ENCODE data around the gene ERVW-1.
"Not testable (repeated sequence)": the region's sequence is repeated elsewhere in the genome, so short reads cannot be mapped to it uniquely, and the experiment has no call there.

Gene ERVW-1, protein sequence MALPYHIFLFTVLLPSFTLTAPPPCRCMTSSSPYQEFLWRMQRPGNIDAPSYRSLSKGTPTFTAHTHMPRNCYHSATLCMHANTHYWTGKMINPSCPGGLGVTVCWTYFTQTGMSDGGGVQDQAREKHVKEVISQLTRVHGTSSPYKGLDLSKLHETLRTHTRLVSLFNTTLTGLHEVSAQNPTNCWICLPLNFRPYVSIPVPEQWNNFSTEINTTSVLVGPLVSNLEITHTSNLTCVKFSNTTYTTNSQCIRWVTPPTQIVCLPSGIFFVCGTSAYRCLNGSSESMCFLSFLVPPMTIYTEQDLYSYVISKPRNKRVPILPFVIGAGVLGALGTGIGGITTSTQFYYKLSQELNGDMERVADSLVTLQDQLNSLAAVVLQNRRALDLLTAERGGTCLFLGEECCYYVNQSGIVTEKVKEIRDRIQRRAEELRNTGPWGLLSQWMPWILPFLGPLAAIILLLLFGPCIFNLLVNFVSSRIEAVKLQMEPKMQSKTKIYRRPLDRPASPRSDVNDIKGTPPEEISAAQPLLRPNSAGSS

GRCh38 chr7:92477681-92478080, at the start of gene ERVW-1:
Gene ERVW-1, minus strand, starts transcription at chr7:92477946. Its CDS starts 7,565 bp downstream, at chr7:92470381.
- DNase-seq = not testable (repeated sequence)

DNA sequence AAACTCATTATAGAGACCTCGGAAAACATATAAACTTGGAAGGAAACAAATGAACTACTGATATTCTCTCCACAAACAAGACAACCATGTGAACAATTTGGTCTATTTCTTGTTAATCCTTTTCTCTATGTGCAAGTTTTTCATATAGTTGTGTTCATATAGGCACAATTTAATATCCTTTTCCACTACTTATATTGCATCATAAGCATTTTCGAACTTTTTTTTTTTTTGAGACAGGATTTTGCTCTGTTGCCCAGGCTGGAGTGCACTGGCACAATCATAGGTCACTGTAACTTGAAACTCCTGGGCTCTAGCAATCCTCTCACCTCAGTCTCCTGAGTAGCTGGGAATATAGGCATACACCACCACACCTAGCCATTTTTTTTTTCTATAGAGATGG, 45.4 kb upstream of the ERVW-1 start:
- no peak for DNase-seq

DNA sequence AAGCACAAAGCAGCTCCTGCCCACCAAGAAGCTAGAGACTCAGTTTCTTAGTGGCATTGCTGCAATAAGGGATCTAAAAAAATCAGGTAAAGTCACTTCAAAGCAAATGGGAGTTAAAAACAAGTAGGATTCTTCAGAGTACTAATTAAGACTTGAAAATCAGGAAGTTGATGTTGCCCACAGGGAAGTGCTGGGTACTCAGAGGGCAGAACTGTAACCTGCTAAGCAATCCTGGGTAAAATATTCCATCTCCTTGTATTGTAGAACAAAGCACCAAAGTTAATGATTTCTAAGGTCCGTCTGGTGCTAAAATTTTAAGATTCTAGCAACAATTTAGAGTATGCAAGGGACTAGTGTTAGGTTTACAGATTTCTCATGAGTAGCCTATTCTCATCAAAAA, 42.3 kb upstream of the ERVW-1 start:
- no peak for DNase-seq

GRCh38 chr7:92517631-92518030, 39.9 kb upstream of the ERVW-1 start:
- no peak for DNase-seq

DNA sequence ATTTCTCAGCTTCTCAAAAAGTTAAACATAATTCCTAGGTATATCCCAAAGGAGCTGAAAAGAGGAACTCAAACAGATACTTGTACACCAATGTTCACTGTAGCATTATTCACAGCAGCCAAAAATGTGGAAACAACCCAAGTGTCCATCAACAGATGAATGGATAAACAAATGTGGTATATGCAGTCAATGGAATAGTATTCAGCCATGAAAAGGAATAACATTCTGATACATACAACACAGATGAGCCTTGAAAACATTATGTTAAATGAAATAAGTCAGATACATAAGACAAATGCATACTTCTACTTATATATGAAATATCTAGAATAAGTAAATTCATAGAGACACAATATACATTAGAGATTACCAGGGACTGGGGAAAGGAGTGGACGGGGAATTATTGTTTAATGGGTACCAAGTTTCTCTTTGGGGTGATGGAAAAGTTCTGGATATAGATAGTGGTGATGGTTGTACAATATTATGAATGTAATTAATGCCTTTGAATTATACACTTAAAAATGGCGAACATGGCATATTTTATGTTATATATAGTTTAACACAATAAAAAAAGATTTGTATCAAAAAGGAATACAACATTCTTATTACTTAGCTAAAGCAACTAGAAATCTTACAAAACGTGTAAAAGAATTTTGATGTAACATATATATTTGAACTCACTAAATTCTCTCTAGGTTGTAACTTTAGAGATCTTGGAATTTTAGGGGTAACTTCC, 35.6 kb upstream of the ERVW-1 start:
- no peak for DNase-seq

DNA sequence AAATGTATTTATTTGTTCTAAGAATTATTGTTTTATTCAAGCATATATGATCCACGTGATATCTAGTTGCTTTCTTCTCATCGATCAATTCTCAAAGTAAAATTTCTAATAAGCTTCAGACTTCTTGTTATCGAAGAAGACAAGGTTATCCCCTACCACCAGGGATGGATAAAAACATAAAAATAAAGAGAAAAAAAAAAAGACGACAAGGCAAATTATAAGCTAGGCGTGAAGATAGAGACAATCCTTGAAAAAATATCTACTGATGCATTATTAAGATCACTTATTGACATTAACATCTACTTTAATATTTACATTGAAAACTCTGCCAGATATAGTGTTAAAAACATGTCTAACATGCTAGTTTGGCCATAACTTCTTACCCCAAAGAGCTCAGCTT, 31.2 kb upstream of the ERVW-1 start:
- DNase-seq = no peak

DNA sequence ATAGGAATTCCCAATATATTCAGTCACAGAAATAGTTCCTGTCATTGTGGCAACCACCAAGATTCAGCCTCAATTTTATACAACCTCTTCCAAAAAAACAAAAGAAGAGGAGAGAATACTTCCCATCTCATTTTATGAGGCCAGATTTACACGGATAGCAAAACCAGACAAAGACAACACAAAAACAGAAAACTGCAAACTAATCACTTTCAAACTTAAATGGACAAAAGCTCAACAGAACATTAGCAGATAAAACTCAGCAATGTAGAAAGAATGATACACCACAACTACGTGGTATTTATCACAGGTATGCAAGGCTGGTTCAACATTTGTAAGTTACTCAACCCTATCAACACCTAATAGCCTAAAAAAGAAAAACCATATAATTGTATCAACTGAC, 28.6 kb upstream of the ERVW-1 start:
- DNase-seq = no peak

- DNase-seq = no peak
Observed at GRCh38 chr7:92504563-92504962, 26.8 kb upstream of the ERVW-1 start.

DNA sequence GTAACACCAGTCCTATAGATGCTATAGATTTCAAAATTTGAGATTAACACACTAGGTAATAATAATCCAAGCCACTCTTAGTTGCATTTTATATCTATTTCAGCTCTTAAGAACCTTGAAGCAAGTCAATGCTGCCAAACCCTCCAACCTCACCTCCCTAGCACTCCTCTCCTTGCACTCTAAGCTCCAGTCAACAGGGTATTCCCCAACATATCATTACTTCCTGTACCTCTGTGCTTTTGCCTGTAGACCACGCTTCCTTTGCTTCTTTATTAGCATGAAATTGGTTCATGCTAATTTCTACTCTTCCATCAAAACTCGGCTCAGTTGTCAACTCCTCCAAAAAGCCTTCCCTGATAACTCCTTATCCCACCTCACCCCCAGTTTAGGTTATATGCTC, 26.0 kb upstream of the ERVW-1 start:
- DNase-seq = no peak

GRCh38 chr7:92498557-92498956, 20.8 kb upstream of the ERVW-1 start:
- no peak for DNase-seq

GRCh38 chr7:92496876-92497275, 19.1 kb upstream of the ERVW-1 start:
- DNase-seq = no peak

GRCh38 chr7:92489634-92490033, 11.9 kb upstream of the ERVW-1 start:
- no peak for DNase-seq

DNA sequence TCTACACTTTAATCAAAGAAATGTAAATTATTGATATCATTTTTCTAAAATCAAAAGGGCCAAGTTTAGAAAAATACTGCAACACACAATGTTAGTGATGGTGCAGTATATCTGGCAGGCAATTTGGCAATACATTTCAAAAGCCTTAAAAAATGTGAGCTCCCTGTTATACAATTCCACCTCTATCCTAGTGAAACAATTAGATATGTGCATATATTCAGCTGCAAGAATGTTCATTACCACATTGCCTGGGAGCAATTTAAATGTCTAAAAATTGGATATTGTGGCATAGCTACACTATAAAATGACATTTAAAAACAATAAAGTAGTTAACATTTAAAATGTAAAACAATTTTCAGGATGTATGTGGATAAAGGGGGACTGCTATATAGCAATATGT, 10.1 kb upstream of the ERVW-1 start:
- DNase-seq = no peak

- no peak for DNase-seq
Observed at GRCh38 chr7:92485974-92486373, 8.2 kb upstream of the ERVW-1 start.

DNA sequence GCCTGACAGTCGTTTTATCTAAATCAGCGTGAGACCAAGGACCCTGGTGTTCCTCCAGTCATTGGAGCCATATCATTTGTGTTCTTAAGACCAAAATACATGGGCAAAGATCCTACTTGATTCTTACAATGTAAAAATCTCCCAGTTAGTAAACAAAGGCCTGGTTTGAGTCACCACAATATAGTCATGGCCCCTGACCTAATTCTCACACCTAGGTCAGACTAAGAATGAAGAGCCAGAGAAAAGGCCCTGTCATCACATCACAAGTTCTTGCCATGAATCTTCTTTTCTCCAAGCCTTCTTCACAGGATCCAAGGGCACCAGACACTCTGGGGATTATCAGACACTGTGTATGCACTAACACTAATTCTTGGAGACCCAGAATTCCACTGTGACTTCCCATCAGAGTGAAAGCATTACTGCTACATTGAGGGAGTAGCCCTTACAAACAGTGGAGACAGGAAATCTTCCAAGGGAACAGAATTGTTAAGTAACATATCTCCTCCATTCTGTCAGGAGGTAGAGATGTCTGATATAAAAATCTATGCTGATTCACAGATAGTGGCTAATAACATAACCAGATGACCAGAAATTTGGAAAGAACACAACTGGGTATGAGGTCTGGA, 7.6 kb upstream of the ERVW-1 start:
- DNase-seq = no peak

- not testable (repeated sequence) for DNase-seq
Observed at GRCh38 chr7:92484226-92484625, 6.5 kb upstream of the ERVW-1 start.

- DNase-seq = not testable (repeated sequence)
Observed at GRCh38 chr7:92483624-92484023, 5.9 kb upstream of the ERVW-1 start.

- DNase-seq = not testable (repeated sequence)
Observed at GRCh38 chr7:92479146-92479545, 1.4 kb upstream of the ERVW-1 start.

DNA sequence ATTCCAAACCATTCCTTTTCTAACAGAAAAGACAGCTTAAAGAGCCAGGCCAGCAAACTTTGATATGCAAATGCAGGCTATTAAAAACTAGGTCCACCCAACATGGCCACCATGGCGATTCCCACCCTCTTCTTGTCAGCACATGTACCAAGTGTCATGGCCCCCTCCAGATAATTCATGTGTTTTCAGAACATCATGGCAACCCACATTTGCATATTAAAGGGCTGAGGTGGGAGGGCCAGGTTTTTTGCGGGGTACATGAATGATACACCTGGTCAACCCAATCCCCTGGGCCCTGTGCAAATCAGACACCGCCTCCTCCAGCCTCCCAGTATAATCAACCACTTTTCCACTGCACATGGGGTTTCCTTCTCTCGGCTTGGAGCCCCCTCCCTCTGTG, 965 bp upstream of the ERVW-1 start:
- DNase-seq = no peak

GRCh38 chr7:92478095-92478494, 349 bp upstream of the ERVW-1 start:
- no peak for DNase-seq

GRCh38 chr7:92475851-92476590, 1.7 kb downstream of the ERVW-1 start:
- DNase-seq = not testable (repeated sequence)

DNA sequence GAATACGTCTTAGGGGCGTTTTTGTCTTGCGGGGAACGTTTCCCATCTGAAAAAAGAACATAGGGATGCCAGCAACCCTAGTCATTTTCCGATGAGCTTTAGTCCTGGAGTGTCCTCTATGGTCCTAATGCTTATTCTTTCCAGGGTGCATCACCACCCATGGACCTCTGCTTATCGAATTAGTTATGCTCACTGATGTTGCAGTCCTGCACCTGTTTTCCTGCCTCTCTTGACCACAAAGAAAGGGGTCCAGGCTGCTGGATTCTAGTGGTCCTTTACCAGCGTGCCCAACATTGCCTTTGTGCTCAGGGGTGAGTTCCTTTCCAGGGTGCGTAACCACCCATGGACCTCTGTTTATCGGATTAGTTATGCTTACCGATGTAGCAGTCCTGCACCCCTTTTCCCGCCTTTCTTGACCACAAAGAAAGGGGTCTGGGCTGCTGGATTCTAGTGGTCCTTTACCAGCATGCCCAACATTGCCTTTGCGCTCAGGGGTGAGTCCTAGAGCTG, 2.4 kb downstream of the ERVW-1 start:
- not testable (repeated sequence) for DNase-seq

DNA sequence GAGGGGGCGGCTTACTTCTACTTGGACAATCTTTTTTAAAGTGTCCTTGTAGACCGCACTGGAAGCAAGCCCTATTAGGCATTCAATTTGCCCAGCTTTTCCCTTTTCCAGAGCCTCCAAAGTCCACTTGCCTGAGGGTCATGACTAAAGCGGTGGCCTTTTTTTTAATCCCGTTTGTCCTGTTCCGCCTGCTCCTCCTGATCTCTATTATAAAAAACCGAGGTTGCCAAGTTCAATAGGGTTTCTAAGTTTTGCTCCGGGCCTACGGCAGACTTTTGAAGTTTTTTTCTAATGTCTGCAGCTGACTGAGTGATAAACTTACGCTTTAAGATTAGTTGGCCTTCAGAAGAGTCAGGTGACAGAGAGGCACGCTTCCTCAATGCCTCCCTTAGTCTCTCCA, 3.8 kb downstream of the ERVW-1 start:
- not testable (repeated sequence) for DNase-seq
